Osteocyte (in vitro differentiated cells): ENCODE results near the gene MRPL55. TPM values are rescaled to one million over a fixed set of nuclear protein-coding genes. Genes with fewer than 3 reads are reported as not detected.

Source experiments
- DNase-seq: peaks from one replicate; pipeline ENCODE4 v3.0.0; 2021; ENCODE audit warnings: mixed read lengths; ENCODE audit not compliant: unreplicated experiment; ENCODE audit errors: extremely low spot score
- H3K27ac Mint-ChIP-seq: one replicate; pipeline ENCODE4 v1.8.0; 2021; ENCODE audit warnings: mild to moderate bottlenecking, mixed read lengths; ENCODE audit not compliant: unreplicated experiment
- H3K27me3 Mint-ChIP-seq: one replicate; pipeline ENCODE4 v1.8.0; 2021; ENCODE audit warnings: mixed read lengths; ENCODE audit not compliant: unreplicated experiment
- H3K36me3 Mint-ChIP-seq: one replicate; pipeline ENCODE4 v1.8.0; 2021; ENCODE audit warnings: mixed read lengths; ENCODE audit not compliant: unreplicated experiment
- H3K4me1 Mint-ChIP-seq: one replicate; pipeline ENCODE4 v1.8.0; 2021; ENCODE audit warnings: mixed read lengths; ENCODE audit not compliant: unreplicated experiment
- H3K4me3 Mint-ChIP-seq: one replicate; pipeline ENCODE4 v1.8.0; 2021; ENCODE audit warnings: mild to moderate bottlenecking, moderate library complexity, mixed read lengths; ENCODE audit not compliant: unreplicated experiment
- H3K9me3 Mint-ChIP-seq: one replicate; pipeline ENCODE4 v1.8.0; 2021; ENCODE audit warnings: mixed read lengths; ENCODE audit not compliant: unreplicated experiment
- CTCF ChIP-seq: fragments of 200-600 bp; sonication (generic); IDR thresholded peaks from 2 replicates; pipeline ENCODE4 v1.5.0; 2021; ENCODE audit warnings: antibody characterized with exemption, mild to moderate bottlenecking, moderate library complexity
- microRNA-seq: library from miRNA; unstranded; fragments of <30 nt; microRNA quantifications from one replicate; pipeline ENCODE4 v1.1.0, GENCODE V29; 2020; ENCODE audit not compliant: unreplicated experiment
- total RNA-seq: library from RNA; stranded (reverse); gene quantifications from 2 replicates; pipeline ENCODE4 v1.2.1, GENCODE V29; 2021

MRPL55 gene
- total RNA-seq, 1 donor from 2014 or later, result 46.1 TPM

GRCh38 chr1:228058172-228058948, 50.7 kb downstream of the MRPL55 start:
- peaks cover 57% of the 10 kb centered on the region for H3K27me3 Mint-ChIP-seq
- no peak overlapping the region for H3K4me3 Mint-ChIP-seq
- no peaks in the 10 kb centered on the region for H3K9me3 Mint-ChIP-seq

More at GRCh38 chr1:228058172-228058948, 50.7 kb downstream of the MRPL55 start:
- DNase-seq, result no peak
- Mint-ChIP-seq H3K4me1 (peaks cover 3% of the 10 kb centered on the region), H3K36me3 (no peaks in the 10 kb centered on the region), H3K27ac (no peak overlapping the region)
- no peak for TF ChIP-seq CTCF

Small RNA genes lying within 50 kb of the gene (microRNA-seq; reads per million reads assigned to microRNA genes)
- gene MIR3620, result not detected

Other genes with a start within 250 kb of the MRPL55 start
- 4.8 and 4.9 TPM in 2 replicates for gene WNT9A, start 161.4 kb downstream of the MRPL55 start, total RNA-seq
- gene WNT3A, start 102.3 kb downstream of the MRPL55 start, total RNA-seq, result not detected in 2 replicates
- 305 and 306 TPM in 2 replicates for gene ARF1, start 26.6 kb downstream of the MRPL55 start, total RNA-seq
- 13.0 and 13.6 TPM in 2 replicates for gene C1orf35, start 6.0 kb downstream of the MRPL55 start, total RNA-seq
- 150 and 166 TPM in 2 replicates for gene GUK1, start 31.0 kb upstream of the MRPL55 start, total RNA-seq
- gene GJC2, start 40.6 kb upstream of the MRPL55 start, total RNA-seq, result 1.6 TPM in 2 replicates
- gene IBA57, start 56.5 kb upstream of the MRPL55 start, total RNA-seq, result 8.1 TPM in 2 replicates
- gene OBSCN, start 98.7 kb upstream of the MRPL55 start, total RNA-seq, result 15.2 and 16.1 TPM in 2 replicates